ENCODE results near the gene TPRA1. TPM values are rescaled to one million over a fixed set of nuclear protein-coding genes. Genes with fewer than 3 reads are reported as not detected.

The TPRA1 gene
- total RNA-seq, 1 experiment from 2014 or later, result 20.0 TPM

DNA sequence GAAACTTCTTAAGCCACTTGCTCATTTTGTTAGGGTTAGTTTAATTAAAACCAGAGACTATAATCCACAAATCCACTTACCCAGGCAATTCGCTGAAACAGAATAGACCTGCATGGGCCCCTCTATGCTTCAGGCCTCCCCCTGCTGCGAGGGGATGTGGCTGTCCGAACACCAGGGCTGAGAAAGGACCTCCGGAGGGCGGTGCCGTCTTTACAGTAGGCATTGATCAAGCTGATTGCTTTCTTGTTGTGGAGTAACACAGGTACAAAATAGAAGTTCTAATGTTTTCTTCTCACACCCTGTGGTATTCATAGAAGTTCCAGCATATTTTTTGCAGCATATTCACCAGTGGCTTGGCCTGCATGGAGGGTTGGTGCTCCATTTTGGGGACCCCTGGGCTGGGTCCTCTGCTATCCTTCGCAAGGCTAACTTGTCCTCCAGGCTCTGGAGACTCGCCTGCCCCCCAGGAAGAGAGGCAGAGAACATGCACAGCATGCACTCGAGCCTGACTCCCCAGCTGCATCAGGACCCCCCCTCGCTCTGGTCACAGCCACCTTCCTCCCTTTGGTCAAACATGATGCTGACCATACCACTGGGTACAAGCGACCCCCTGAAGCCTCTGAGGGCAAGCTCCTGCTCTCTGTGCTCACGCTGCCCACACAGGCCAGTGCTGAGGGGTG is 55.3 kb downstream of the TPRA1 start:
- Histone ChIP-seq H3K23ac (ENCODE audit: insufficient read length, low read depth, low read length) (no peak overlapping the region), H2AK5ac (ENCODE audit: insufficient read length, low read length) (no peak overlapping the region), H2BK120ac (ENCODE audit: low read depth, low read length, poor library complexity, severe bottlenecking) (no peak overlapping the region), H3K9me3 (ENCODE audit: control insufficient read depth, low read depth, low read length) (no peaks in the 10 kb centered on the region), H4K20me1 (ENCODE audit: control insufficient read depth, insufficient read depth, insufficient read length) (no peaks in the 10 kb centered on the region), H3K56ac (ENCODE audit: insufficient read length, low read depth, low read length) (no peak overlapping the region), H3K4me1 (ENCODE audit: insufficient read depth, low read length) (no peaks in the 10 kb centered on the region; the same call in 1 of the 2 replicates), H3K4me2 (ENCODE audit: insufficient read depth, insufficient read length, low read length) (no peak overlapping the region), H3K27me3 (ENCODE audit: insufficient read depth, low read length) (no peaks in the 10 kb centered on the region), H3T11ph (ENCODE audit: low read length) (no peak overlapping the region), H3K23me2 (ENCODE audit: insufficient read length, low read depth, low read length, poor library complexity, severe bottlenecking) (no peaks in the 10 kb centered on the region), H4K91ac (ENCODE audit: insufficient read length, low read depth, low read length) (no peak overlapping the region), H2BK12ac (ENCODE audit: insufficient read length, low read depth, low read length) (no peak overlapping the region), H3K27ac (ENCODE audit: insufficient read length, low read depth, low read length) (no peak overlapping the region), H2BK5ac (ENCODE audit: insufficient read length, low read length) (no peak overlapping the region), H2BK15ac (ENCODE audit: low read depth, low read length) (no peak overlapping the region), H3K14ac (ENCODE audit: insufficient read depth, low read length) (no peak overlapping the region), H3K18ac (ENCODE audit: insufficient read length, low read depth, low read length) (no peak overlapping the region), H3K9ac (ENCODE audit: extremely low read depth, insufficient read length, low read length) (no peak overlapping the region), H3K4ac (ENCODE audit: low read depth, low read length) (no peak overlapping the region), H3K79me2 (ENCODE audit: insufficient read depth, low read length) (no peaks in the 10 kb centered on the region), H4K8ac (replicated peaks; ENCODE audit: insufficient read length, low read depth, low read length) (no peak overlapping the region), H4K5ac (ENCODE audit: insufficient read length, low read depth, low read length) (no peak overlapping the region), H2BK20ac (ENCODE audit: low read depth, low read length, poor library complexity, severe bottlenecking) (no peak overlapping the region), H2AFZ (ENCODE audit: low read length) (no peak overlapping the region), H3K79me1 (ENCODE audit: insufficient read depth, low read depth, low read length, poor library complexity, severe bottlenecking) (no peaks in the 10 kb centered on the region)
- TF ChIP-seq, protein P1, sequence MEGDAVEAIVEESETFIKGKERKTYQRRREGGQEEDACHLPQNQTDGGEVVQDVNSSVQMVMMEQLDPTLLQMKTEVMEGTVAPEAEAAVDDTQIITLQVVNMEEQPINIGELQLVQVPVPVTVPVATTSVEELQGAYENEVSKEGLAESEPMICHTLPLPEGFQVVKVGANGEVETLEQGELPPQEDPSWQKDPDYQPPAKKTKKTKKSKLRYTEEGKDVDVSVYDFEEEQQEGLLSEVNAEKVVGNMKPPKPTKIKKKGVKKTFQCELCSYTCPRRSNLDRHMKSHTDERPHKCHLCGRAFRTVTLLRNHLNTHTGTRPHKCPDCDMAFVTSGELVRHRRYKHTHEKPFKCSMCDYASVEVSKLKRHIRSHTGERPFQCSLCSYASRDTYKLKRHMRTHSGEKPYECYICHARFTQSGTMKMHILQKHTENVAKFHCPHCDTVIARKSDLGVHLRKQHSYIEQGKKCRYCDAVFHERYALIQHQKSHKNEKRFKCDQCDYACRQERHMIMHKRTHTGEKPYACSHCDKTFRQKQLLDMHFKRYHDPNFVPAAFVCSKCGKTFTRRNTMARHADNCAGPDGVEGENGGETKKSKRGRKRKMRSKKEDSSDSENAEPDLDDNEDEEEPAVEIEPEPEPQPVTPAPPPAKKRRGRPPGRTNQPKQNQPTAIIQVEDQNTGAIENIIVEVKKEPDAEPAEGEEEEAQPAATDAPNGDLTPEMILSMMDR (conservative IDR thresholded peaks at IDR 0.05), result no peak
- no peak overlapping the region for H3K4me3 Mint-ChIP-seq
- no peak overlapping the region for H3K27ac Mint-ChIP-seq
- WGBS (ENCODE audit: extremely low coverage, insufficient read length, low lambda C conversion rate), result no CpG with 5 or more reads among the region's 12 CpGs
- H3K9me3 Mint-ChIP-seq, result peaks cover 0 to under 1% of the 10 kb centered on the region in 2 experiments; a peak in 1 of 5 replicates
- H3K27me3 Mint-ChIP-seq (ENCODE audit: low read depth), result peaks cover 6% of the 10 kb centered on the region
- no peak for DNase-seq
- H3K4me1 Mint-ChIP-seq, result peaks cover 11 to 22% of the 10 kb centered on the region in 2 experiments
- H3K36me3 Mint-ChIP-seq (ENCODE audit: insufficient read depth in 1 of 3, low read depth in 3 of 3), result peaks cover 0 to under 1% (median 0%) of the 10 kb centered on the region in 3 experiments; a peak in 1 of 7 replicates

All from H9 (cell line).